HFFc6 (cell line): ENCODE data around the gene NDUFB10. TPM values are rescaled to one million over a fixed set of nuclear protein-coding genes. Genes with fewer than 3 reads are reported as not detected.

ENCODE experiments used
- DNase-seq: peaks from one replicate; pipeline ENCODE4 v3.0.0-alpha.2; 2018
- H3K27ac Mint-ChIP-seq: 2 replicates; pipeline ENCODE4 v1.8.0; 2020; ENCODE audit warnings: mild to moderate bottlenecking, mixed read lengths
- H3K27me3 Mint-ChIP-seq: 2 replicates; pipeline ENCODE4 v1.8.0; 2021; ENCODE audit warnings: mild to moderate bottlenecking, moderate library complexity, mixed read lengths; ENCODE audit not compliant: insufficient read depth
- H3K36me3 Mint-ChIP-seq: 2 replicates; pipeline ENCODE4 v1.8.0; 2021; ENCODE audit warnings: low read depth, mixed read lengths
- H3K4me1 Mint-ChIP-seq: 2 replicates; pipeline ENCODE4 v1.8.0; 2020; ENCODE audit warnings: low read depth, mixed read lengths
- H3K4me3 Mint-ChIP-seq: 2 replicates; pipeline ENCODE4 v1.8.0; 2020; ENCODE audit warnings: mild to moderate bottlenecking, moderate library complexity, mixed read lengths
- H3K9me3 Mint-ChIP-seq: 2 replicates; pipeline ENCODE4 v1.8.0; 2020; ENCODE audit warnings: mild to moderate bottlenecking, mixed read lengths
- CTCF ChIP-seq: fragments of 200-600 bp; sonication (generic); IDR thresholded peaks from 2 replicates; pipeline ENCODE4 v1.5.0; 2021; ENCODE audit warnings: antibody characterized with exemption, mild to moderate bottlenecking
- total RNA-seq, 6 experiments: library from RNA; stranded (reverse); fragmentation: NEBNext Ultra II Directional; extraction: Animal tissue kit (Norgen Biotek cat#: 25700); gene quantifications; 2 replicates in 1 of 6; 3 replicates in 5 of 6; pipeline ENCODE4 v1.2.3, GENCODE V29; 2021

The NDUFB10 gene
- total RNA-seq, 6 experiments from 2014 or later = 146 to 190 (median 173) TPM

GRCh38 chr16:1991588-1991947 is 32.2 kb downstream of the NDUFB10 start:
- no peaks in the 10 kb centered on the region for H3K4me1 Mint-ChIP-seq

GRCh38 chr16:1991948-1992703 is 32.8 kb downstream of the NDUFB10 start:
- TF ChIP-seq CTCF = no peak
- Mint-ChIP-seq H3K36me3 (peaks cover 5% of the 10 kb centered on the region; the same call in 1 of the 2 replicates), H3K4me1 (peaks cover 1% of the 10 kb centered on the region; the same call in 1 of the 2 replicates), H3K4me3 (no peak overlapping the region), H3K27ac (no peak overlapping the region), H3K27me3 (peaks cover 10% of the 10 kb centered on the region; the same call in 1 of the 2 replicates), H3K9me3 (no peaks in the 10 kb centered on the region)
- DNase-seq = peak; percentile 66

More at GRCh38 chr16:1991588-1991947, 32.2 kb downstream of the NDUFB10 start:
- Mint-ChIP-seq H3K36me3 (peaks cover 7% of the 10 kb centered on the region; the same call in 1 of the 2 replicates), H3K4me3 (no peak overlapping the region), H3K9me3 (no peaks in the 10 kb centered on the region), H3K27me3 (peaks cover 10% of the 10 kb centered on the region; the same call in 1 of the 2 replicates), H3K27ac (no peak overlapping the region)
- no peak for DNase-seq
- no peak for TF ChIP-seq CTCF

GRCh38 chr16:1992704-1993317 is 33.5 kb downstream of the NDUFB10 start:
- H3K4me3 Mint-ChIP-seq = no peak overlapping the region
- no peak for DNase-seq
- H3K4me1 Mint-ChIP-seq = peaks cover 8% of the 10 kb centered on the region; the same call in 1 of the 2 replicates
- no peak overlapping the region for H3K27ac Mint-ChIP-seq
- TF ChIP-seq CTCF = no peak
- peaks cover 5% of the 10 kb centered on the region; the same call in 1 of the 2 replicates for H3K36me3 Mint-ChIP-seq
- no peaks in the 10 kb centered on the region for H3K9me3 Mint-ChIP-seq
- peaks cover 10% of the 10 kb centered on the region; the same call in 1 of the 2 replicates for H3K27me3 Mint-ChIP-seq

GRCh38 chr16:1993731-1994131 is 34.4 kb downstream of the NDUFB10 start:
- Mint-ChIP-seq H3K4me1 (peaks cover 14% of the 10 kb centered on the region; the same call in 1 of the 2 replicates), H3K9me3 (no peaks in the 10 kb centered on the region), H3K36me3 (peaks cover 10% of the 10 kb centered on the region; the same call in 1 of the 2 replicates), H3K4me3 (no peak overlapping the region), H3K27ac (no peak overlapping the region), H3K27me3 (peaks cover 10% of the 10 kb centered on the region; the same call in 1 of the 2 replicates)
- no peak for TF ChIP-seq CTCF
- DNase-seq = peak; percentile 6

- Mint-ChIP-seq H3K4me3 (no peak overlapping the region), H3K27ac (no peak overlapping the region; the same call in 1 of the 2 replicates), H3K27me3 (no peaks in the 10 kb centered on the region), H3K4me1 (peaks cover 14% of the 10 kb centered on the region; the same call in 1 of the 2 replicates), H3K36me3 (peaks cover 10% of the 10 kb centered on the region; the same call in 1 of the 2 replicates), H3K9me3 (no peaks in the 10 kb centered on the region)
- TF ChIP-seq CTCF = no peak
- no peak for DNase-seq
These were observed 38.4 kb downstream of the NDUFB10 start for GRCh38 chr16:1997494-1998359.
